ENCODE data around the gene SLC25A47. TPM values are rescaled to one million over a fixed set of nuclear protein-coding genes. Genes with fewer than 3 reads are reported as not detected.
A peak's percentile ranks its signal among the peaks of the same experiment; 100 is the strongest.
"Not testable (repeated sequence)": the region's sequence is repeated elsewhere in the genome, so short reads cannot be mapped to it uniquely, and the experiment has no call there.

SLC25A47 gene, protein sequence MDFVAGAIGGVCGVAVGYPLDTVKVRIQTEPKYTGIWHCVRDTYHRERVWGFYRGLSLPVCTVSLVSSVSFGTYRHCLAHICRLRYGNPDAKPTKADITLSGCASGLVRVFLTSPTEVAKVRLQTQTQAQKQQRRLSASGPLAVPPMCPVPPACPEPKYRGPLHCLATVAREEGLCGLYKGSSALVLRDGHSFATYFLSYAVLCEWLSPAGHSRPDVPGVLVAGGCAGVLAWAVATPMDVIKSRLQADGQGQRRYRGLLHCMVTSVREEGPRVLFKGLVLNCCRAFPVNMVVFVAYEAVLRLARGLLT
- not detected for total RNA-seq

GRCh38 chr14:100323121-100323941 is at the start of gene SLC25A47:
SLC25A47 (plus strand) TSS chr14:100323339; CDS start chr14:100323415, 76 bp downstream.
- Mint-ChIP-seq H3K36me3 (ENCODE audit: low read depth) (no peaks in the 10 kb centered on the region), H3K27me3 (peaks cover 5% of the 10 kb centered on the region), H3K9me3 (no peaks in the 10 kb centered on the region), H3K27ac (no peak within 1 kb of the TSS), H3K4me1 (peaks cover 2% of the 10 kb centered on the region), H3K4me3 (no peak within 1 kb of the TSS)
- CTCF ChIA-PET, result interaction anchor here (1.1 kb wide), 1 partner anchor 20 kb away, joined by 3 read pairs; no protein-coding TSS in a partner anchor
- POLR2A ChIA-PET, result interaction anchor here (0.7 kb wide), 1 partner anchor 49 kb away, joined by 3 read pairs; no protein-coding TSS in a partner anchor
- DNase-seq, result no peak

DNA sequence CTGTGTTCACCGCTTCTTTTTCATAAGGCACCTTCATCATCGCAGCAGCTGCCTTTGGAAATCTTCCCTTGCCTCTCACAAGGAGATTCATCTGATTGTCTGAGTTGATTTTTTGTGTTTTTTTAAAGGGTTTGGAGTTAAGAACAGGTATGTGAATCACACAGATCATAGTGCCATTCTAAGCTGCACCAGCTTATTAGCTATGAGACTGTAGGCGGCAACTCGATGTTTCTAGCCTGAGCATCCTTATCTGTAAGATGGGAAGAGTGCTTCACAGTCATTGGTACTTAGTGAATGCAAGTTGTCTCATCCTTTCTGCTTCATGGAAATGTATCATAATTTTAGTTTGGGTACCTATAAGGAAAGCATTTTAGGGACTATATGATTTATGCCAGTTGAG is 48.9 kb upstream of the SLC25A47 start:
- ChIA-PET POLR2A (no interaction called here), CTCF (interaction anchor here (0.6 to 1.6 kb wide), 5 partner anchors 8 to 39 kb away, joined by 3 to 7 read pairs (median 4); no protein-coding TSS in a partner anchor)
- no peaks in the 10 kb centered on the region for H3K27me3 Mint-ChIP-seq
- H3K4me1 Mint-ChIP-seq, result peaks cover 46% of the 10 kb centered on the region
- peaks cover 31% of the 10 kb centered on the region for H3K36me3 Mint-ChIP-seq (ENCODE audit: low read depth)
- no peak overlapping the region for H3K4me3 Mint-ChIP-seq
- H3K27ac Mint-ChIP-seq, result no peak overlapping the region
- DNase-seq, result no peak
- no peaks in the 10 kb centered on the region for H3K9me3 Mint-ChIP-seq

DNA sequence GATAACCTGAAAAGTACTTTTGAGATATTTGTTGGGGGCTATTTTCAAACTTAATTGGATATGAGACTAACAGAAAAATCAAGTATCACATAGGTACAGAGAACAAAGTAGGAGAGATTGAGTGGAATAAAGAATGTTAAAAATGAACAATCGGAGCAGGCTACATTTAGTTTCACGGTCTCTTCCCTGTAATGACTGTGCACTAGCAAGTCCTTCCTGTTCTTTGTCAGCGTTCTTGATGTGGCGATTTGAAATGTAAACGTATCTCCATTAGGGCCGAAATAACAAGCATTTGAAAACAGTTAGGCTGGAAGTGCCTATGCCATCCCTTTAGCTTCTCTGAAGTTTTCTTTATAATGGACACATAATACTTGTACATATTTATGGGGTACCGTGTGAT is 47.9 kb upstream of the SLC25A47 start:
- H3K27ac Mint-ChIP-seq, result no peak overlapping the region
- no peak overlapping the region for H3K4me3 Mint-ChIP-seq
- peaks cover 36% of the 10 kb centered on the region for H3K36me3 Mint-ChIP-seq (ENCODE audit: low read depth)
- peaks cover 54% of the 10 kb centered on the region for H3K4me1 Mint-ChIP-seq
- CTCF ChIA-PET, result interaction anchor here (0.6 to 1.3 kb wide), 2 partner anchors 34 to 38 kb away, joined by 3 to 7 read pairs; no protein-coding TSS in a partner anchor
- POLR2A ChIA-PET, result interaction anchor here (1.0 kb wide), 1 partner anchor 11 kb away, joined by 3 read pairs; no protein-coding TSS in a partner anchor
- H3K9me3 Mint-ChIP-seq, result no peaks in the 10 kb centered on the region
- DNase-seq, result no peak
- no peaks in the 10 kb centered on the region for H3K27me3 Mint-ChIP-seq

DNA sequence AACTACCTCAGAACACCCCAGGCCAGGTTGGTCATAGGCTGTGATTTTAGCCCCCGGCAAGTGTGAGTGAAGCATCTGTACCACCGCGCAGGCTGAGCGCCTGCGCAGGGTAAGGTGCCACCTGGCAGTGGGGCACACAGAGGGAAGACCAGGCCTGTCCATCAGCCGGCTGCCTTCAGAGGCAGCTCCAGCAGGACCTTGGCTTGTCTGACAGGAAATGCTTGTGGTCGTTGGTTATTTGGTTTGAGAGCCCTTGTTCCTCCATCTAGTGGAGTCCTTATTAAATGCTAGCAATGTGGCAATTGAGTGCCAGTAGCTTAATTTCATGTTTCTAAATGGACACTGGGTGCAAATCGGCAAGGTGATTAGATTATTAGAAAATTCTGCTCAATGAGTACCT is 44.4 kb upstream of the SLC25A47 start:
- Mint-ChIP-seq H3K27ac (peak overlapping the region; percentile 41), H3K4me1 (peaks cover 49% of the 10 kb centered on the region), H3K36me3 (ENCODE audit: low read depth) (peaks cover 36% of the 10 kb centered on the region), H3K4me3 (no peak overlapping the region), H3K27me3 (no peaks in the 10 kb centered on the region), H3K9me3 (no peaks in the 10 kb centered on the region)
- POLR2A ChIA-PET, result interaction anchor here (0.6 to 1.3 kb wide), 3 partner anchors 17 to 1515 kb away, joined by 3 to 4 read pairs (median 3); no protein-coding TSS in a partner anchor
- CTCF ChIA-PET, result interaction anchor here (1.1 to 2.0 kb wide), 4 partner anchors 36 to 86 kb away, joined by 3 to 4 read pairs (median 4); no protein-coding TSS in a partner anchor
- DNase-seq, result no peak

DNA sequence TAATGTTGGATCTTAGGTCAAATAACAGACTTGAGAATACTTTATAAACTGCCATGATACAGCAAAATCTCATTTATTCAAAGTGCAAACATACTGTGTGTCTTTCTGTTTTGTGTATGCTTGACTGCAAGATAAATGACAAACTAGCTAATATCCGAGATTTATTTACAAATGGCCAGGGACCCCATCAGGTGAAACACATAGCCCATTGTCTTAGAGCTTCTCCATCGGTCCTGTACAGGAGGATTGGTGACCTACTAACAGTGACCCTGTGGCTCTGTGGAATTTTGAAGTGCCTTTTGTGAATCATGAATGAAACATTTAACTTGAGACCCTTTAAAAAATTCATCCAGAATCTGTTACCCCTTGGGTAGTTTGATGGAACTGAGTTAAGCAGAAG is 44.0 kb upstream of the SLC25A47 start:
- H3K9me3 Mint-ChIP-seq, result no peaks in the 10 kb centered on the region
- H3K27me3 Mint-ChIP-seq, result no peaks in the 10 kb centered on the region
- ChIA-PET POLR2A (interaction anchor here (1.2 to 1.3 kb wide), 2 partner anchors 17 to 36 kb away, joined by 3 to 4 read pairs; no protein-coding TSS in a partner anchor), CTCF (interaction anchor here (1.1 to 2.0 kb wide), 3 partner anchors 37 to 44 kb away, joined by 4 read pairs; no protein-coding TSS in a partner anchor)
- DNase-seq, result no peak
- peaks cover 48% of the 10 kb centered on the region for H3K4me1 Mint-ChIP-seq
- no peak overlapping the region for H3K4me3 Mint-ChIP-seq
- H3K27ac Mint-ChIP-seq, result no peak overlapping the region
- H3K36me3 Mint-ChIP-seq (ENCODE audit: low read depth), result peaks cover 35% of the 10 kb centered on the region

- Mint-ChIP-seq H3K36me3 (ENCODE audit: low read depth) (peaks cover 31% of the 10 kb centered on the region), H3K27ac (peak overlapping the region; percentile 47), H3K9me3 (no peaks in the 10 kb centered on the region), H3K4me3 (no peak overlapping the region), H3K27me3 (no peaks in the 10 kb centered on the region), H3K4me1 (peaks cover 45% of the 10 kb centered on the region)
- ChIA-PET CTCF (interaction anchor here (1.1 to 2.0 kb wide), 3 partner anchors 37 to 45 kb away, joined by 4 read pairs; no protein-coding TSS in a partner anchor), POLR2A (interaction anchor here (1.2 kb wide), 1 partner anchor 36 kb away, joined by 4 read pairs; no protein-coding TSS in a partner anchor)
- no peak for DNase-seq
These were observed 43.6 kb upstream of the SLC25A47 start for GRCh38 chr14:100279563-100279962.

DNA sequence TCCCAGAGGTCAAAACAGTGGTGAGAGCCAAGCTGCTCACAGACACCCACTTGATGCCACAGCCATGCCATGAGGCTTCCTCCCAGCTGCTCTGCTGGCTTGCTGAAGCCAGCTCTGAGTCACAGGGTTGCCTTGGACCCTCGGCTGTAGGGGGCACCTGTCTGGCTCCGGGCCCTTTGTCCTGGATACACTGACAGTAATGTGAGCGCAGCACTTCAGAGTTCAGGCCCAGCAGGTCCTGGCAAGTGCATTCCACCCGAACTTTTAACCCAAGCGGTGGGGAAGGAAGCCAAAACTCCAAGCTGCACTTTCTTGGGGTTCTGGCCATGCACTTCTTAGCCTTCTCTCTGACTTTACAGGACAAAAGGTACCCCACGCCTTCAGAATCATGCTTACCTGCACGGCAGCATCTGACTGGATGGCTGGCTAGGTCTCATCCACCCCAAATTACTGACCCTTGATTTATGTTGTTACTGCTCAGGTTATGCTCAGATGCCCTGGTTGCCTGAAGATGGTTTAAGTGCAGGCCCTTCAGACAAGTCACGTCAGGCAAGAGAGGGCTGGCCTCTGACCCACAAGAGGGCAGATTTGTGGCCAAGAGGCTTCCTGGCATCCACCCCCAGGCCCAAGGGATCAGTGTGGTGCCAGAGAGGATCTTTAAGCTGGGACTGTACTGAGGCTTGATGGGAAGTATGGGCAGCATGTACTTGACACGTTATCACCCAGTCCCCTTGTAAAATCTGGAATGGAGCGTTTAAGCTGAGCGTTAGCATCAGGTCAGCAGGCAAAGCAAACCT is 41.7 kb upstream of the SLC25A47 start:
- peaks cover 18% of the 10 kb centered on the region for H3K36me3 Mint-ChIP-seq (ENCODE audit: low read depth)
- H3K9me3 Mint-ChIP-seq, result no peaks in the 10 kb centered on the region
- H3K27me3 Mint-ChIP-seq, result no peaks in the 10 kb centered on the region
- DNase-seq, result no peak
- ChIA-PET CTCF (interaction anchor here (0.6 to 5.9 kb wide), 3 partner anchors 20 to 45 kb away, joined by 3 to 31 read pairs (median 5); no protein-coding TSS in a partner anchor), POLR2A (no interaction called here)
- H3K4me3 Mint-ChIP-seq, result no peak overlapping the region
- no peak overlapping the region for H3K27ac Mint-ChIP-seq
- peaks cover 35% of the 10 kb centered on the region for H3K4me1 Mint-ChIP-seq

DNA sequence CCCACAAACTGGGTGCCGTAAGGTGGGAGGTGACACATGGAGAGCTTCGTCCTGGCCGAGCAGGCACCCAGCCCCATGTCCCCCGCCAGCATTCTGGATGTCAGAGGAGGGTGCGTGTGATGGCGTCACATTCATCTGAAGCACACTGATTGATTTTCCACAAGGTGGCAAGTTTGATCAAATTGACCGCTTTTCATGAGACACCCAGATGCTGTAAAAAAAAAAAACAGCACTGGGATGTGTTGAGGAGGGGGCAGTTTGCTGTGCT is 41.1 kb upstream of the SLC25A47 start:
- peaks cover 35% of the 10 kb centered on the region for H3K4me1 Mint-ChIP-seq
- CTCF ChIA-PET, result interaction anchor here (1.1 to 5.9 kb wide), 3 partner anchors 8 to 40 kb away, joined by 4 to 31 read pairs (median 5); no protein-coding TSS in a partner anchor
- DNase-seq, result no peak
- no peaks in the 10 kb centered on the region for H3K9me3 Mint-ChIP-seq
- H3K27ac Mint-ChIP-seq, result no peak overlapping the region
- H3K36me3 Mint-ChIP-seq (ENCODE audit: low read depth), result peaks cover 15% of the 10 kb centered on the region
- POLR2A ChIA-PET, result interaction anchor here (1.2 kb wide), 2 partner anchors 9 to 93 kb away, joined by 3 to 4 read pairs; a partner anchor contains a TSS
- no peak overlapping the region for H3K4me3 Mint-ChIP-seq
- no peaks in the 10 kb centered on the region for H3K27me3 Mint-ChIP-seq

GRCh38 chr14:100282766-100283419 is 40.2 kb upstream of the SLC25A47 start:
- no peaks in the 10 kb centered on the region for H3K9me3 Mint-ChIP-seq
- peaks cover 30% of the 10 kb centered on the region for H3K4me1 Mint-ChIP-seq
- POLR2A ChIA-PET, result interaction anchor here (1.2 kb wide), 2 partner anchors 10 to 93 kb away, joined by 3 to 4 read pairs; a partner anchor contains a TSS
- CTCF ChIA-PET, result interaction anchor here (0.9 to 5.9 kb wide), 3 partner anchors 9 to 41 kb away, joined by 3 to 31 read pairs (median 4); no protein-coding TSS in a partner anchor
- peaks cover 11% of the 10 kb centered on the region for H3K36me3 Mint-ChIP-seq (ENCODE audit: low read depth)
- H3K27ac Mint-ChIP-seq, result no peak overlapping the region
- DNase-seq, result no peak
- no peak overlapping the region for H3K4me3 Mint-ChIP-seq
- H3K27me3 Mint-ChIP-seq, result no peaks in the 10 kb centered on the region

DNA sequence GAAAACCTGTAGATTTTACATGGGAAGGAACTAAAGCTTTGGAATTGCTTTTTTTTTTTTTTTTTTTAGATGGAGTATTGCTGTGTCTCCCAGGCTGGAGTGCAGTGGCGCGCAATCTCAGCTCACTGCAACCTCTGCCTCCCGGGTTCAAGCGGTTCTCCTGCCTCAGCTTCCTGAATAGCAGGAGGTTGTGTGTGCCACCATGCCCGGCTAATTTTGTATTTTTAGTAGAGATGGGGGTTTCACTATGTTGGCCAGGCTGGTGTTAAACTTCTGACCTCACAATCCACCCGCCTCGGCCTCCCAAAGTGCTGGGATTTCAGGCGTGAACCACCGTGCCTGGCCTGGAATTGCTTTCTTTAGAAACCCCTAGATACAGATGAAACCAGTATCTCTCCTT is 39.7 kb upstream of the SLC25A47 start:
- CTCF ChIA-PET, result interaction anchor here (1.4 to 5.9 kb wide), 4 partner anchors 20 to 211 kb away, joined by 3 to 31 read pairs (median 16); partner anchors contain the start of gene WDR25
- Mint-ChIP-seq H3K4me1 (peaks cover 27% of the 10 kb centered on the region), H3K36me3 (ENCODE audit: low read depth) (peaks cover 11% of the 10 kb centered on the region)
- H3K27ac Mint-ChIP-seq, POLR2A ChIA-PET, H3K9me3 Mint-ChIP-seq, DNase-seq, H3K27me3 Mint-ChIP-seq, H3K4me3 Mint-ChIP-seq: not testable (repeated sequence)

- CTCF ChIA-PET, result interaction anchor here (0.8 to 5.9 kb wide), 9 partner anchors 17 to 212 kb away, joined by 3 to 31 read pairs (median 6); partner anchors contain the start of gene WDR25
- Mint-ChIP-seq H3K27ac (no peak overlapping the region), H3K36me3 (ENCODE audit: low read depth) (peaks cover 4% of the 10 kb centered on the region), H3K27me3 (no peaks in the 10 kb centered on the region), H3K4me1 (peaks cover 19% of the 10 kb centered on the region), H3K4me3 (peak overlapping the region; percentile 48), H3K9me3 (no peaks in the 10 kb centered on the region)
- POLR2A ChIA-PET, result interaction anchor here (1.0 to 1.3 kb wide), 2 partner anchors 94 to 362 kb away, joined by 3 to 5 read pairs; no protein-coding TSS in a partner anchor
- no peak for DNase-seq
These were observed 38.9 kb upstream of the SLC25A47 start for GRCh38 chr14:100283984-100284881.

All from activated CD4-positive, alpha-beta memory T cell treated with anti-CD3 and anti-CD28 coated beads, Interleukin-2, amount 10 ng/mL, durations not matched to agents 7 days and 5 days (primary cell).